HG03558 (cell line): Measurements from ENCODE around the gene RPA3.

Source experiments
- ATAC-seq: cut with Tn5 transposase; IDR thresholded peaks from one replicate; pipeline ENCODE4 v1.9.1; 2021; ENCODE audit warnings: moderate number of reproducible peaks; ENCODE audit not compliant: unreplicated experiment; ENCODE audit errors: extremely low read depth

Gene RPA3

GRCh38 chr7:7736671-7737070 lies 18.3 kb upstream of the RPA3 start:
- ATAC-seq = no peak

DNA sequence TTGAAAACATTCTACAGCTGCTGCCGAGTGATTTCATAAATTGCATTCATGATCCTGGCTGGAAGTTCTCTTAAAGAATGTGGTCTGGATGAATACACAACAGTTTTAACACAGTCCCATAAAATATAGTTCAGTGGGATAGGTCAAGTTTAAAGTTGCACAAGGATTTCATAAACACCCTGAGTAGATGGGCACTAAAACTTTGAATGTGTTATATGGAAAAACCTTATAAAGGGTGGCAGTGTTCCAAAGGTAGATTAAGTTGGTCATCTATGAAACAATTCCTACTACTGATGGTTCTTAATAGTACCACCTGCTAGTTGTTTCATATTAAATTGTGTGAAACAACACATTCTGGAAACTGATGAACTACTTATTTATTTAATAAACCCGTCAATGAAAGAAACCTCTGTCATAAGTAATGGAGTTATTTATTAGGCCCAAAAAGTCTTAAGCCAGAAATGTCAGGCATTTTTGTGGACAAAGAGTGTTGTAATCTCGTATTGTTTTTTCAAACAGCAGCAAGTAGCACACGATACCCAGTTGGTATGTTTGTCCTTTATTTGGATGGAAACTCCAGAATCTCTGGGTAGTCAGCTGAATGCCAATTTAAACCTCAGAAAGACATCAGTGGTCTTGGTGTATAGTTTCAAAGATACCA lies 14.3 kb upstream of the RPA3 start:
- ATAC-seq = no peak

DNA sequence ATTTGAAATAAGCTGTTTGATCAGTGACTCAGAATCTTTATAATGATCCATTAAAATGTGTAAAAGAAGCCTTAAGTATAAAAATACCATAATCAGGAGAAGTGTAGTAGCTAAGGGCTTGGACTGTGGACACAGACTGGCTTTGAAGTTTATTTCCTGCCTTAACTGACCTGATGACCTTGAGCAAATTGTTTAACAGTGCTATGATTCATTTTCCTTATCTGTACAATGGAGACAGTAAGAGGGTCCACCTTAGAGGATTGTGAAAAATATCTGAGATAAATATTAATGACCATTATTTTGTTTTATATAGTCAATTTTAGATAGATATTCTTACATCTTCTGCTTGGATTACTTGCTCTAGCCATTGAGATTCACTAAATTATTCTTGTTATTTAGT lies 13.3 kb upstream of the RPA3 start:
- no peak for ATAC-seq

- ATAC-seq = no peak
These were observed 2.6 kb upstream of the RPA3 start for GRCh38 chr7:7720750-7721621.

DNA sequence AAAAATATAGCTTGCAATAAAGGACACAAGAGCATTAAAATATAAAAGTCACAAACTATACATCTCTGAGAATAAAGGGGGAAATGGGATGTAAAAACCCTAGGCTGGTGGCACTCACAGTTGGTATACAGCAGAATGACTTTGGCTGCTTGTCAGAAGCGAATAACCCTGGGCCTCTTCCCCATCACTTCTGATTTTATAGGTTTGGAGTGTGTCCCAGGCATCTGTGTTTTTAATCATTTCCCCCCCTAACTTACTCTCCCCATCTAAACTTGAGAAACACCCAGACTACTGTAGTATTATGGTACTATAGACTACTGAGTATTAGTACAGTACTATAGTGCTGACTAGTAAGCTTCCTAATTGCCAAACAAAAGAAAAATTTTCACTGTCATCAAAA lies 1.8 kb upstream of the RPA3 start:
- ATAC-seq = no peak

DNA sequence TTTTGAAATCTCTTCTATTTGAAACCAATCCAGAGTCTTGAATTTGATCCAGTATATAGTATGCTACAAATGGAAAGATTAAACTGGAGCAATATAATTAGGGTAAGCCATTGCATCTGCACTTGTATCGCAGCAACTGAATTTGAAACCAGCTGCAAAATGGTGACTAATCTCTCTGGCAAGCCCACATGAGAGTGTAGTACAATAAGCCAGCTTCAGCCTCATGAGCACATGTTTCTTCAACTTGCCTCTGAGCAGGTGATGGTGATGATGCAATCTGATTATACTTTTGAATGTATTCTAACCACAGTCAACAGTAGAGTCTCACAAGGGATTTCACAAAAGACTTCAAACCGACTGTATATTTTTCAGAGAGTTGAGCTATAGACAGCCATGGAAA lies 829 bp upstream of the RPA3 start:
- peak; percentile 97 for ATAC-seq

- no peak for ATAC-seq
These were observed 4.7 kb downstream of the RPA3 start for GRCh38 chr7:7713730-7714129.

DNA sequence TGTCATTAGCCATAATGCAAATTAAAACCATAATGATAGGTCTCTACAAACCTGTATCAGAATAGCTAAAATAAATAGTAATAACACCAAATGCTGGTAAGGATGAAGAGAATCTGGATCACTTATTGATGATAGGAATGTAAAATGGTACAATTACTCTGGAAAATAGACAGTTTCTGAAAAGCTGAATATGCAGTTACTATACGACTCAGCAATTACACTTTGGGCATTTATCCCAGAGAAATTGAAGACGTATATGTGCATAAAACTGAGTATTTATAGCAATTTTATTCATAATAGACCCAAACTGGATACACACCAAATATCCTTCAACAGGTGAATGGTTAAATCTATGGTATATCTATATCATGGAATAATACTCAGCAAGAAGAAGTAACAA lies 7.9 kb downstream of the RPA3 start:
- no peak for ATAC-seq

DNA sequence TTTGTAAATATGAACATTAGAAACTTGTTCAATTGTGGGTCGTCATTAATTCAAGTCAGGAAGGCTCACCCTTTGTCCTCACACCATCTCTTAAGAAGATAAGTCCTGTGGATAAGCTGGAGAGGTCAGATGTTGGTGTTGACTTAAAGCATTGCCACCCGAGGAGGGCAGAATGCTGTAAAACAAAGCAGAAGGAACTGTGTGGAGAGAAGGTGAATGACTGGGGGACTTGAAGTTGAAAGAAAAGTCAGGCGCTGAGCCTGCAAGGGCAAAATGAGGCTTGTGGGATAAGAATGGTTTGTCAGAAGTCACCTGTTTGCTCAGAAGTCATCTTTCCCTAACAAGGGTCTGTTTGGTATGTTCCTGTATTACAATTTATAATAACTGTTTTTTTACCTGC lies 9.1 kb downstream of the RPA3 start:
- no peak for ATAC-seq

- ATAC-seq = no peak
These were observed 10.6 kb downstream of the RPA3 start for GRCh38 chr7:7707806-7708205.

GRCh38 chr7:7707246-7707645 lies 11.2 kb downstream of the RPA3 start:
- ATAC-seq = no peak

GRCh38 chr7:7706556-7707172 lies 11.7 kb downstream of the RPA3 start:
- peak; percentile 27 for ATAC-seq

GRCh38 chr7:7706101-7706511 lies 12.3 kb downstream of the RPA3 start:
- peak; percentile 55 for ATAC-seq

GRCh38 chr7:7705318-7705717 lies 13.1 kb downstream of the RPA3 start:
- ATAC-seq = no peak

- ATAC-seq = no peak
These were observed 13.5 kb downstream of the RPA3 start for GRCh38 chr7:7704867-7705266.

DNA sequence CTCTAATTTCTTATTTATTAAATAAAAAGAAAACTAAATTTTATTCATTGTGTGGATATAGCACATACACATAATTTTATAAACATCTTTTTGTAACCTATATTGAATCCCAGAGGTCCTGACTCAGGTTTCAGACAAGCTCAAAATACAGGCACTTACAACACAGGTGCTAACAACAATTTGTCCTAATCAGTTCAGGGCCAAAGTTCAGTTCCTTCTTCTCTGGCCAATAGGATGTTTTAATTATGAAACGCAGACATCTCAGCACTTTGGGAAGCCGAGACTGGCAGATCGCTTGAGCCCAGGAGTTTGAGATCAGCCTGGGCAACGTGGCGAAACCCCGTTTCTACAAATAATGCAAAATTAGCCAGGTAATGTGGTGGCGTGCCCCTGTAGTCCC lies 15.0 kb downstream of the RPA3 start:
- no peak for ATAC-seq

DNA sequence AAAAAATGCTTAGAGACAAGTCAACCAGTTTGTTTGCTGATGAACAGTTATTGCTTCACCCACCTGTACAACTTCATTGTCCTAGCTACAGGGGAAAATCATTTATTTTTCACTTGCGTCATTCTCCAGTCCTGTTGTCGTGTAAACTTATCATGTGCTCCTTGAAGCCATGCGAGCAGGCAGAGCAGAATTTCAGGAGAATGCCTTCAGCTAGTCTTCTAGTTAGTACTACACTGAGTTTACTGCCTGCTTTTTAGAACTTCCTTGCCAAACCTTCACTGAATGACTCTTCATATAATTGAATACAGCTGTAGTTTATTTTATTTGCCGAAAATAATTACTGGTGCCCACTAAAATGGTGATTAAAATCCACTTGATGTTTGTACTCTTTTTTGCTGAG lies 15.6 kb downstream of the RPA3 start:
- ATAC-seq = no peak

GRCh38 chr7:7701527-7701926 lies 16.9 kb downstream of the RPA3 start:
- ATAC-seq = no peak

GRCh38 chr7:7699970-7700369 lies 18.4 kb downstream of the RPA3 start:
- ATAC-seq = no peak

GRCh38 chr7:7699380-7699779 lies 19.0 kb downstream of the RPA3 start:
- ATAC-seq = no peak

DNA sequence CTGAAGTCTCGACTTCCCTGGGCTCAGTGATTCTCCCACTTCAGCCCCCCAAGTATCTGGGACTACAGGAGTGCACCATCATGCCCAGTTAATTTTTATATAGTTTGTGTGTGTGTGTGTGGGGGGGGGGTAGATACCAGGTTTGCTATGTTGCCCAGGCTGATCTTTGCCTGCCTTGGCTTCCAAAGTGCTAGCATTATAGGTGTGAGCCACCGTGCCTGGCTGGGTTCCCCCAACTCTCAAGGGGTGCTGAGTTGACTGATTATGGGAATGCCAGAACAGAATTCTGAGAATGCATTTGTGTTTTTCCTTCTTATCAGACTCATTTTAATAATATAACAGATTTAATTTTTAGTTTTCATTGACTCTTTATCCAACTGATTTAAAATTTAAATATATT lies 19.5 kb downstream of the RPA3 start:
- ATAC-seq = no peak
